A549 (cell line): ENCODE measurements around the gene CCDC85B. TPM values are rescaled to one million over a fixed set of nuclear protein-coding genes. Genes with fewer than 3 reads are reported as not detected.

Source experiments
- ATAC-seq, 2 experiments: fragments of 200-7000 bp in 1 of 2; fragments of >200 bp in 1 of 2; cut with Nextera tagmentation in 1 of 2; cut with Tn5 transposase in 1 of 2; 3 replicates each; pipeline versions ENCODE4 v1.8.0 to v1.9.1; 2018 to 2020; ENCODE audit warnings: mild to moderate bottlenecking in 1 of 2, moderate library complexity in 1 of 2
- CTCF ChIA-PET: fragments of 300-600 bp; sonication (Branson Sonifier 250); formaldehyde crosslinking; extraction: SDS; loops from one replicate; lab custom pipeline; 2021; ENCODE audit warnings: antibody characterized with exemption, inconsistent platforms; lab: Yijun Ruan, JAX
- POLR2A ChIA-PET: fragments of 350-600 bp; formaldehyde crosslinking; extraction: SDS; loops from one replicate; lab custom pipeline; 2021; ENCODE audit warnings: antibody characterized with exemption, inconsistent platforms; lab: Yijun Ruan, JAX
- DNase-seq, 2 experiments: peaks; one replicate each; pipeline versions ENCODE4 v3.0.0 to v3.0.0-alpha.2; 2011 to 2016; ENCODE audit warnings: low read depth in 1 of 2, low spot score in 1 of 2
- FAIRE-seq: peaks from 2 replicates; lab custom pipeline; 2011; peaks lifted over from hg19 to GRCh38; lab: Jason Lieb, UNC
- H3K27ac ChIP-seq, 2 experiments: fragments of >200 bp; sonication (Bioruptor Twin); formaldehyde crosslinking; 3 replicates each; pipeline ENCODE4 v1.5.1; 2016 to 2017
- H3K4me1 ChIP-seq: fragments of >200 bp; sonication (Bioruptor Twin); formaldehyde crosslinking; 3 replicates; pipeline ENCODE4 v1.6.1; 2016
- H3K4me2 ChIP-seq: fragments of >200 bp; sonication (Bioruptor Twin); formaldehyde crosslinking; 3 replicates; pipeline ENCODE4 v1.6.1; 2016
- H3K4me3 ChIP-seq: fragments of >200 bp; sonication (Bioruptor Twin); formaldehyde crosslinking; 3 replicates; pipeline ENCODE4 v1.5.1; 2016
- H3K9me3 ChIP-seq: fragments of >200 bp; sonication (Bioruptor Twin); formaldehyde crosslinking; 3 replicates; pipeline ENCODE4 v1.6.1; 2016
- CBX2 ChIP-seq: fragments of 200-600 bp; sonication (generic); IDR thresholded peaks from 2 replicates; pipeline ENCODE4 v1.6.1; 2016; ENCODE audit warnings: low read depth, mild to moderate bottlenecking, borderline replicate concordance
- CBX8 ChIP-seq: fragments of 200-600 bp; sonication (generic); IDR thresholded peaks from 2 replicates; pipeline ENCODE4 v1.6.1; 2016
- CHD2 ChIP-seq: fragments of 150-350 bp; IDR thresholded peaks from 2 replicates; pipeline ENCODE4 v1.6.1; 2014; ENCODE audit warnings: low read length; ENCODE audit not compliant: partially characterized antibody
- CHD4 ChIP-seq: fragments of 200-600 bp; sonication (generic); IDR thresholded peaks from 2 replicates; pipeline ENCODE4 v1.6.1; 2016; ENCODE audit warnings: antibody characterized with exemption, mild to moderate bottlenecking, borderline replicate concordance
- EHMT2 ChIP-seq: fragments of 200-600 bp; sonication (generic); IDR thresholded peaks from 2 replicates; pipeline ENCODE4 v1.6.1; 2016; ENCODE audit warnings: antibody characterized with exemption, low read depth, mild to moderate bottlenecking, moderate library complexity
- ESRRA ChIP-seq: fragments of 150-350 bp; IDR thresholded peaks from 2 replicates; pipeline ENCODE4 v1.6.1; 2014; ENCODE audit warnings: mild to moderate bottlenecking, low read length, borderline replicate concordance
- HES2 ChIP-seq: fragments of >200 bp; sonication (Bioruptor Twin); formaldehyde crosslinking; IDR thresholded peaks from 2 replicates; pipeline ENCODE4 v1.6.1; 2016
- HEYL ChIP-seq: fragments of 250-450 bp; sonication (Bioruptor Pico); IDR thresholded peaks from 2 replicates; pipeline ENCODE4 v1.8.0; 2021; ENCODE audit warnings: mild to moderate bottlenecking, moderate library complexity
- HOXB5 ChIP-seq: fragments of 250-450 bp; sonication (Bioruptor Pico); IDR thresholded peaks from 2 replicates; pipeline ENCODE4 v1.5.0; 2020; ENCODE audit warnings: mild to moderate bottlenecking, moderate library complexity
- JUNB ChIP-seq: fragments of >200 bp; sonication (Bioruptor Twin); formaldehyde crosslinking; IDR thresholded peaks from 2 replicates; pipeline ENCODE4 v1.6.1; 2016
- KDM5A ChIP-seq: fragments of 200-600 bp; sonication (generic); IDR thresholded peaks from 2 replicates; pipeline ENCODE4 v1.6.1; 2016; ENCODE audit warnings: antibody characterized with exemption, mild to moderate bottlenecking
- MAX ChIP-seq: IDR thresholded peaks from 2 replicates; pipeline ENCODE4 v1.6.1; 2012
- NR3C1 ChIP-seq: fragments of >200 bp; sonication (Bioruptor Twin); formaldehyde crosslinking; IDR thresholded peaks from 3 replicates; pipeline ENCODE4 v1.6.1; 2017
- POLR2A ChIP-seq: IDR thresholded peaks from 2 replicates; pipeline ENCODE4 v1.6.1; 2012; ENCODE audit warnings: mild to moderate bottlenecking, low read length
- REST ChIP-seq: fragments of 200-600 bp; sonication (generic); IDR thresholded peaks from 2 replicates; pipeline ENCODE4 v1.6.1; 2016; ENCODE audit warnings: antibody characterized with exemption, mild to moderate bottlenecking, moderate library complexity
- RFX5 ChIP-seq: fragments of 450-650 bp; IDR thresholded peaks from 2 replicates; pipeline ENCODE4 v1.7.1; 2014; ENCODE audit warnings: antibody characterized with exemption, mild to moderate bottlenecking, moderate library complexity
- RNF2 ChIP-seq: fragments of 200-600 bp; sonication (generic); IDR thresholded peaks from 2 replicates; pipeline ENCODE4 v1.6.1; 2016; ENCODE audit warnings: low read depth, mild to moderate bottlenecking, antibody characterized with exemption, moderate library complexity, borderline replicate concordance
- SMC3 ChIP-seq: fragments of >200 bp; sonication (Bioruptor Twin); formaldehyde crosslinking; IDR thresholded peaks from 3 replicates; pipeline ENCODE4 v1.6.1; 2018; ENCODE audit warnings: inconsistent platforms
- USF2 ChIP-seq: fragments of 450-650 bp; IDR thresholded peaks from 2 replicates; pipeline ENCODE4 v1.6.1; 2014; ENCODE audit warnings: antibody characterized with exemption
- ZC3H11A ChIP-seq: fragments of 450-650 bp; IDR thresholded peaks from 2 replicates; pipeline ENCODE4 v1.6.1; 2014; ENCODE audit warnings: antibody characterized with exemption, mild to moderate bottlenecking
- WGBS: methylation state at CpG from one replicate; pipeline ENCODE4 v1.1.6; 2017; ENCODE audit errors: missing lambda C conversion rate; 5-methylcytosine and 5-hydroxymethylcytosine counted together
- polyA plus RNA-seq, 4 experiments: library from polyadenylated mRNA; depleted of rRNA in 3 of 4; stranded (reverse); fragments of >200 nt; fragmentation: RNase III in 1 of 4; extraction: RNeasy Plus Mini Kit Qiagen cat#74134 plus additional on column Dnase treatment in 1 of 4; gene quantifications; 2 replicates in 3 of 4; 3 replicates in 1 of 4; pipeline ENCODE4 v1.2.3, GENCODE V29; 2011 to 2017

Gene CCDC85B
- polyA plus RNA-seq, 2 of the 4 experiments (the other 2 are of a cell fraction), result 7.3 to 27.5 TPM

GRCh38 chr11:65849366-65849765 lies 41.1 kb upstream of the CCDC85B start (continued):
- TF ChIP-seq MAX, result no peak
- TF ChIP-seq, all 56 proteins: peak for 0

- TF ChIP-seq POLR2A, result no peak
- TF ChIP-seq ZC3H11A, result no peak
- no peak for TF ChIP-seq HEYL
- TF ChIP-seq CBX2, result no peak
- no peak for TF ChIP-seq CHD4
- TF ChIP-seq CHD2, result no peak
- TF ChIP-seq RNF2, result no peak
- no peak for TF ChIP-seq EHMT2
- no peak for TF ChIP-seq SMC3
- TF ChIP-seq REST, result no peak; the same call in 1 of the 2 replicates
- TF ChIP-seq ESRRA, result no peak
- TF ChIP-seq NR3C1, result no peak
- TF ChIP-seq CBX8, result no peak
- no peak for TF ChIP-seq USF2
- no peak for TF ChIP-seq JUNB
- TF ChIP-seq KDM5A, result no peak
- TF ChIP-seq HOXB5, result no peak
- TF ChIP-seq HES2, result no peak
These were observed 40.7 kb upstream of the CCDC85B start for GRCh38 chr11:65849771-65850216.

GRCh38 chr11:65850217-65851082 lies 40.0 kb upstream of the CCDC85B start:
- TF ChIP-seq RFX5, result no peak
- no peak for TF ChIP-seq MAX
- no peak for TF ChIP-seq USF2
- TF ChIP-seq REST, result peak; percentile 2; the same call in 1 of the 2 replicates
- DNase-seq, result no peak
- ChIA-PET POLR2A (interaction anchor here (1.3 to 5.6 kb wide), 2 partner anchors 9 to 40 kb away, joined by 3 to 36 read pairs; partner anchors contain the start of genes CCDC85B, CFL1 and MUS81), CTCF (interaction anchor here (0.7 to 7.5 kb wide), 13 partner anchors 10 to 145 kb away, joined by 3 to 45 read pairs (median 4); partner anchors contain the start of genes KAT5 and MUS81)
- Histone ChIP-seq H3K27ac (no peak overlapping the region), H3K9me3 (no peaks in the 10 kb centered on the region), H3K4me2 (no peak overlapping the region), H3K4me1 (peaks cover 15% of the 10 kb centered on the region), H3K4me3 (no peak overlapping the region)
- no peak for FAIRE-seq
- WGBS, result 91% methylated on average over 18 of the region's 20 CpGs
- peak; percentile 9 to 19 for ATAC-seq

More at GRCh38 chr11:65849771-65850216, 40.7 kb upstream of the CCDC85B start:
- no peaks in the 10 kb centered on the region for H3K9me3 ChIP-seq
- H3K4me1 ChIP-seq, result peaks cover 8% of the 10 kb centered on the region
- DNase-seq, result no peak
- WGBS, result 85% methylated on average over 16 of the region's 16 CpGs
- H3K4me2 ChIP-seq, result no peak overlapping the region
- peak overlapping the region in 1 of 2 experiments; percentile 15; a peak in 1 of 6 replicates for H3K27ac ChIP-seq
- ChIA-PET CTCF (interaction anchor here (0.7 to 7.5 kb wide), 8 partner anchors 10 to 145 kb away, joined by 3 to 45 read pairs (median 6); partner anchors contain the start of genes KAT5 and MUS81), POLR2A (interaction anchor here (5.6 kb wide), 1 partner anchor 9 kb away, joined by 36 read pairs; the partner anchor contains the start of genes CFL1 and MUS81)
- FAIRE-seq, result no peak
- no peak overlapping the region for H3K4me3 ChIP-seq
- ATAC-seq, result peak; percentile 8 to 12; a peak in 4 of 6 replicates
